ENCODE measurements around the gene IGFBP1. TPM values are rescaled to one million over a fixed set of nuclear protein-coding genes. Genes with fewer than 3 reads are reported as not detected.

Gene IGFBP1
- total and polyA plus RNA-seq, 7 donors: not detected

DNA sequence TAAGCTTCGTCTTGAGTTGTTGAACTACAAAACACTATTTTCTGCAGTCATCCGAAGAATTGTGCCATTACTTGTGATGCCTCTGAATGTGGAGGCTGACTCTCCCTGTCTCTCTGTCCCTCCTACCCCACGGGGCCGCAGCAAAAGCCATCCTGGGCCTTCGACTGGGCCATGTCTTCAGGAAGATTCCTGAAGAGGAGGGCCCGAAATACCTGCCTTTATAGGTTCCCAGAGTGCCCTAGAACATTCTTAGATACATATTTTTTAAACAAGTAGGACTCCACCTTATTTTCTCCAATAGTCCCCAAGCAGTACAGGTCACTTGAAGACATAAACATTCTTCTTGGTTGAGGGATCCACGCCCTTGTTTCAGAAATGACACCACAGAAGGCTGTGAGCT, 24.7 kb downstream of the IGFBP1 start:
- Histone ChIP-seq H3K36me3 (peaks cover 0 to 39% (median 11%) of the 10 kb centered on the region in 4 donors), H3K9me3 (no peaks in the 10 kb centered on the region), H3K4me3 (no peak overlapping the region), H3K27me3 (peaks cover 0 to 3% (median 0%) of the 10 kb centered on the region in 3 donors), H3K27ac (no peak overlapping the region), H3K4me1 (peaks cover 0 to 10% (median 7%) of the 10 kb centered on the region in 4 donors)
- intact Hi-C loops (cut with DNase I): no loop called here
- TF ChIP-seq EP300 (IDR thresholded peaks at IDR 0.05): no peak
- TF ChIP-seq POLR2AphosphoS5 (IDR thresholded peaks at IDR 0.05): no peak
- no peak for TF ChIP-seq POLR2A (IDR thresholded peaks at IDR 0.05)
- TF ChIP-seq, protein P1, sequence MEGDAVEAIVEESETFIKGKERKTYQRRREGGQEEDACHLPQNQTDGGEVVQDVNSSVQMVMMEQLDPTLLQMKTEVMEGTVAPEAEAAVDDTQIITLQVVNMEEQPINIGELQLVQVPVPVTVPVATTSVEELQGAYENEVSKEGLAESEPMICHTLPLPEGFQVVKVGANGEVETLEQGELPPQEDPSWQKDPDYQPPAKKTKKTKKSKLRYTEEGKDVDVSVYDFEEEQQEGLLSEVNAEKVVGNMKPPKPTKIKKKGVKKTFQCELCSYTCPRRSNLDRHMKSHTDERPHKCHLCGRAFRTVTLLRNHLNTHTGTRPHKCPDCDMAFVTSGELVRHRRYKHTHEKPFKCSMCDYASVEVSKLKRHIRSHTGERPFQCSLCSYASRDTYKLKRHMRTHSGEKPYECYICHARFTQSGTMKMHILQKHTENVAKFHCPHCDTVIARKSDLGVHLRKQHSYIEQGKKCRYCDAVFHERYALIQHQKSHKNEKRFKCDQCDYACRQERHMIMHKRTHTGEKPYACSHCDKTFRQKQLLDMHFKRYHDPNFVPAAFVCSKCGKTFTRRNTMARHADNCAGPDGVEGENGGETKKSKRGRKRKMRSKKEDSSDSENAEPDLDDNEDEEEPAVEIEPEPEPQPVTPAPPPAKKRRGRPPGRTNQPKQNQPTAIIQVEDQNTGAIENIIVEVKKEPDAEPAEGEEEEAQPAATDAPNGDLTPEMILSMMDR (IDR thresholded peaks at IDR 0.05): no peak
- DNase-seq: no peak
- 86 to 87% methylated on average over 7 of the region's 7 CpGs for WGBS, 2 donors

DNA sequence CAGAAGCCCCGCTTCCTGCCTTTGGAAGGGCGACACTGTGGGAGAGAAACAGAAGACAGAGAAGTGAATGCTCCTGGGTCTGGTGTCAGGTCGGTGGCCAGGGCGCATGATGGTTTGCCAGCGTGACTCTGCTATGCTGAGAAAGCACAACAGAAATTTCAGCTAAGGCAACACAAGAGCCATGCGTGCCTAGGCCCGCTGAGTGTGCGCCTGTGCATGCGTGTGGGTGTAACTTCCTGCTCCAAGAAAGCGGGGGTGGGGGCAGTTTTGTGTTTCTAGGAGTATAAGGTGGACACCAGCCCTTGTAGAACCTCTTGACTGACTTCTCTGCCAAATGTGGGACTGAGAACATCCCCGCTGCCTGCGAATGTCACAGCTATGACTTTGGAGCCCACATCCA, 26.6 kb downstream of the IGFBP1 start:
- no peak for TF ChIP-seq POLR2AphosphoS5 (IDR thresholded peaks at IDR 0.05)
- TF ChIP-seq, protein P1 (IDR thresholded peaks at IDR 0.05): no peak
- TF ChIP-seq EP300 (IDR thresholded peaks at IDR 0.05): no peak
- no peak for TF ChIP-seq POLR2A (IDR thresholded peaks at IDR 0.05)
- Histone ChIP-seq H3K27me3 (peaks cover 2 to 13% (median 4%) of the 10 kb centered on the region in 3 donors), H3K27ac (no peak overlapping the region), H3K36me3 (peaks cover 0 to 39% (median 11%) of the 10 kb centered on the region in 4 donors), H3K9me3 (no peaks in the 10 kb centered on the region), H3K4me3 (no peak overlapping the region), H3K4me1 (peaks cover 0 to 28% (median 20%) of the 10 kb centered on the region in 4 donors)
- intact Hi-C loops (cut with DNase I): no loop called here
- DNase-seq: no peak
- WGBS, 2 donors: 90 to 92% methylated on average over 12 of the region's 12 CpGs

DNA sequence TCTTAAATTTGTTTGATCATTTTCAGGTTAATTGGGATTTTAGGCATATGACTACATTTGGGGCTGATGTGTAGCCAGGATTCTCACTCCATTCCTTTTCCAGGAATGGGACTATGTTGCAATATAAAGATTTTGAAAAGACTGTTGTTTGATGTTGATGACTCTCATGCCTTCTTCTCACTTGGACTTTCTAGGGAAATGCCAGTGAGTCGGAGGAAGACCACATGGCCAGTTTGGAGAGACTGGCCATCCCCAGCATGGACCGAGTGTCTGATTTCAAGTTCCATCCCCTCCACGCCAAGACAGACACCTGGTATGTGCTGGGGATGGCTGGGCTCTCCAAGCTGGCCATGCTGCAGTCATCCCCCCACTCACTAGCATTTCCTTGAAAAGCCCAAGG, 27.3 kb downstream of the IGFBP1 start:
- no peak for DNase-seq
- H3K4me1 ChIP-seq: peaks cover 0 to 35% (median 27%) of the 10 kb centered on the region in 4 donors
- H3K9me3 ChIP-seq: no peaks in the 10 kb centered on the region
- H3K36me3 ChIP-seq: peaks cover 0 to 39% (median 11%) of the 10 kb centered on the region in 4 donors
- H3K4me3 ChIP-seq: no peak overlapping the region
- H3K27me3 ChIP-seq: peaks cover 6 to 20% (median 7%) of the 10 kb centered on the region in 3 donors
- TF ChIP-seq POLR2AphosphoS5 (IDR thresholded peaks at IDR 0.05) (no peak), POLR2A (IDR thresholded peaks at IDR 0.05) (no peak), EP300 (IDR thresholded peaks at IDR 0.05) (no peak)
- TF ChIP-seq, protein P1 (IDR thresholded peaks at IDR 0.05): no peak
- intact Hi-C loops (cut with DNase I): no loop called here
- WGBS, 2 donors: 87 to 89% methylated on average over 3 of the region's 3 CpGs
- H3K27ac ChIP-seq: no peak overlapping the region

DNA sequence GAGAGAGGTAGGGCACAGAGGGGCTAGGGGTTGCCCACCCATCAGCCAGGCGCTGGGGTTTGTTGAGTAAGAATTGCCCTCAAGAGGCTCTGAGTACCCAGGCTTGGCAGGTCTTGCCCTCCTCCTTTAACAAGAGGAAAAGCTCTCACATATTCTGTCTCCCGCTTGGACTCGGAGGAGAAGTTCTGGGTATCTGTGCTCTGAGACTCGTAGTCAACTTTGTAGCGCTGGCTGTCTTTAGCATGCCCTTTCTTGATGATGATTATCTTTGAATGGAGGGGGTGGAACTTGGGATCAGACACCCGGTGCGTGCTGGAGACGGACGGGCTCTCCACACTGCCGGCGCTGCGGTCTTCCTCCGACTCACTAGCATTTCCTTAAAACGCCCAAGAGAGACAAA, 28.8 kb downstream of the IGFBP1 start:
- Histone ChIP-seq H3K27me3 (peaks cover 6 to 35% (median 12%) of the 10 kb centered on the region in 3 donors), H3K36me3 (peaks cover 0 to 35% (median 11%) of the 10 kb centered on the region in 4 donors), H3K27ac (no peak overlapping the region), H3K4me3 (no peak overlapping the region), H3K9me3 (no peaks in the 10 kb centered on the region), H3K4me1 (peaks cover 0 to 49% (median 41%) of the 10 kb centered on the region in 4 donors)
- TF ChIP-seq POLR2A (IDR thresholded peaks at IDR 0.05): no peak
- no peak for TF ChIP-seq POLR2AphosphoS5 (IDR thresholded peaks at IDR 0.05)
- TF ChIP-seq, protein P1 (IDR thresholded peaks at IDR 0.05): no peak
- TF ChIP-seq EP300 (IDR thresholded peaks at IDR 0.05): no peak
- whole genome bisulfite sequencing, 2 donors: 75 to 84% methylated on average over 14 of the region's 14 CpGs
- intact Hi-C loops (cut with DNase I): no loop called here
- no peak for DNase-seq

DNA sequence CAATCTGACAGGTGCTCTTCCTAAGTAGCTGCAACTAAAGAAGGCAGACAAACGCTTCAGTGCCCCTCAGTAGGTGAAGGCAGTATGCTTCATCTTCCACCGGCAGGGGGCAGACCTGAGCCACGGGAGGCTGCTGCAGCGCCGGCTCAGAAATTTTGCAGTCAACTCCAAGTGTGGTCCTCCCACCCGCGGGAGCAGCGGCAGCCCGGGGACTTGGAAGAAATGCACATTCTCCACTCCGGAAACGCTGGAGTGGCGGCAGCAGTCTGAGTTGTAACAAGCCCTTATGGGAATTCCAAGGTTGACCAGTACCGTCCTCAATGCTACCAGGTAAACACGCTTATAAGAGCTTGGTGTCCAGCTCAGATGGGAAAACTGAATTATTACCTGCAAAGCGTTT, 29.4 kb downstream of the IGFBP1 start:
- TF ChIP-seq, protein P1 (IDR thresholded peaks at IDR 0.05): peak; percentile 63 to 93 (median 78)
- TF ChIP-seq POLR2A (IDR thresholded peaks at IDR 0.05): no peak
- TF ChIP-seq EP300 (IDR thresholded peaks at IDR 0.05): no peak
- no peak for TF ChIP-seq POLR2AphosphoS5 (IDR thresholded peaks at IDR 0.05)
- H3K9me3 ChIP-seq: no peaks in the 10 kb centered on the region
- peaks cover 0 to 54% (median 47%) of the 10 kb centered on the region in 4 donors for H3K4me1 ChIP-seq
- peak overlapping the region in 1 of 4 donors; percentile 81 for H3K27ac ChIP-seq
- DNase-seq: peak; percentile 87
- intact Hi-C loops (cut with DNase I): no loop called here
- WGBS, 2 donors: 5 to 8% methylated on average over 15 of the region's 15 CpGs
- H3K27me3 ChIP-seq: peaks cover 6 to 38% (median 12%) of the 10 kb centered on the region in 3 donors
- peaks cover 0 to 30% (median 11%) of the 10 kb centered on the region in 4 donors for H3K36me3 ChIP-seq
- peak overlapping the region in 3 of 4 donors; percentile 13 to 66 (median 56) for H3K4me3 ChIP-seq
